Measurements from ENCODE around the gene KCNJ14.

Gene KCNJ14

GRCh38 chr19:48455908-48456562 is 661 bp downstream of the KCNJ14 start:
- no peak for ATAC-seq
- no peak for DNase-seq
- H3K4me3 Mint-ChIP-seq: no peak overlapping the region
- no peaks in the 10 kb centered on the region for H3K9me3 Mint-ChIP-seq
- no peak overlapping the region for H3K27ac Mint-ChIP-seq
- H3K4me1 Mint-ChIP-seq: peaks cover 28% of the 10 kb centered on the region
- H3K27me3 Mint-ChIP-seq: no peaks in the 10 kb centered on the region

DNA sequence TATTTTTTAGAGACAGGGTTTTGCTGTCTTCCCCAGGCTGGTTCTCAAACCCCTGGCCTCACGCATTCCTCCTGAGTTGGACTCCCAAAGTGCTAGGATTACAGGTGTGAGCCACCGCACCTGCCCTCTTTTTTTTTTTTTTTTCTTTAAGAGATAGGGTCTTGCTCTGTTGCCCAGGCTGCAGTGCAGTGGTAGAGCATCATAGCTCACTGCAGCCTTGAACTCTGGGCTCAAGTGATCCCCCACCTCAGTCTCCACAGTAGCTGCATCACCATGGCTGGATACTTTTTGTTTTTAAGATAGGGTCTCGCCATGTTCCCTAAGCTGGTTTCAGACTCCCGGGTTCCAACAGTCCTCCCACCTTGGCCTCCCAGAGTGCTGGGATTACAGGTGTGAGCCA is 1.5 kb downstream of the KCNJ14 start:
- H3K4me1 Mint-ChIP-seq: peaks cover 28% of the 10 kb centered on the region
- no peak overlapping the region for H3K4me3 Mint-ChIP-seq
- no peaks in the 10 kb centered on the region for H3K27me3 Mint-ChIP-seq
- no peaks in the 10 kb centered on the region for H3K9me3 Mint-ChIP-seq
- no peak for DNase-seq
- no peak for ATAC-seq
- peak overlapping the region; percentile 48 to 86 for H3K27ac Mint-ChIP-seq

DNA sequence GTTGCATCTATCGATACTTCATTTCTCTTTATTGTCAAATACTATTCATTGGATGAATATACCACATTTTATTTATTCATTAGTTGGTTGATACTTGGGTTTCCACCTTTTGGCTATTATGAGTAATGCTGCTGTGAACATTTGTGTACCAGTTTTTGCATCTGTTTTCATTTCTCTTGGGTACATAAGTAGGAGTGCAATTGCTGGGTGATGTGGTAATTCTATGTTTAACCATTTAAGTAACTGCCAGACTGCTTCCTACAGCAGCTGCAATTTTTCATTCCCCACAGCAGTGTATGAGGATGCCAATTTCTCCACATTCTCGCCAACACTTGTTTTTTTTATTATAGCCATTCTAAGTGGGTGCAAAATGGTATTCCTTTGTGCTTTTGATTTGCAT is 2.6 kb downstream of the KCNJ14 start:
- Mint-ChIP-seq H3K27ac (no peak overlapping the region), H3K27me3 (no peaks in the 10 kb centered on the region), H3K9me3 (no peaks in the 10 kb centered on the region), H3K4me3 (no peak overlapping the region), H3K4me1 (peaks cover 31% of the 10 kb centered on the region)
- DNase-seq (no peak), ATAC-seq (no peak)

DNA sequence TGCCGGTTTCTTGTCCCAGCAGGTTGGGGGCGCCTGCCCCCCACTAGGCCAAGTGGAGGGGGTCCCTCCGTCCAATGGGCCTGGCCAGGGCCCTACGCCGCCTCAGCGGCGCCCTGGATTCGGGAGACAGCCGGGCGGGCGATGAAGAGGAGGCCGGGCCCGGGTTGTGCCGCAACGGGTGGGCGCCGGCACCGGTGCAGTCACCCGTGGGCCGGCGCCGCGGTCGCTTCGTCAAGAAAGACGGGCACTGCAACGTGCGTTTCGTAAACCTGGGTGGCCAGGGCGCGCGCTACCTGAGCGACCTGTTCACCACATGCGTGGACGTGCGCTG is 6.2 kb downstream of the KCNJ14 start:
- DNase-seq (no peak), ATAC-seq (no peak)
- H3K4me3 Mint-ChIP-seq: no peak overlapping the region
- no peaks in the 10 kb centered on the region for H3K9me3 Mint-ChIP-seq
- H3K27ac Mint-ChIP-seq: no peak overlapping the region
- peaks cover 4% of the 10 kb centered on the region for H3K4me1 Mint-ChIP-seq
- no peaks in the 10 kb centered on the region for H3K27me3 Mint-ChIP-seq

DNA sequence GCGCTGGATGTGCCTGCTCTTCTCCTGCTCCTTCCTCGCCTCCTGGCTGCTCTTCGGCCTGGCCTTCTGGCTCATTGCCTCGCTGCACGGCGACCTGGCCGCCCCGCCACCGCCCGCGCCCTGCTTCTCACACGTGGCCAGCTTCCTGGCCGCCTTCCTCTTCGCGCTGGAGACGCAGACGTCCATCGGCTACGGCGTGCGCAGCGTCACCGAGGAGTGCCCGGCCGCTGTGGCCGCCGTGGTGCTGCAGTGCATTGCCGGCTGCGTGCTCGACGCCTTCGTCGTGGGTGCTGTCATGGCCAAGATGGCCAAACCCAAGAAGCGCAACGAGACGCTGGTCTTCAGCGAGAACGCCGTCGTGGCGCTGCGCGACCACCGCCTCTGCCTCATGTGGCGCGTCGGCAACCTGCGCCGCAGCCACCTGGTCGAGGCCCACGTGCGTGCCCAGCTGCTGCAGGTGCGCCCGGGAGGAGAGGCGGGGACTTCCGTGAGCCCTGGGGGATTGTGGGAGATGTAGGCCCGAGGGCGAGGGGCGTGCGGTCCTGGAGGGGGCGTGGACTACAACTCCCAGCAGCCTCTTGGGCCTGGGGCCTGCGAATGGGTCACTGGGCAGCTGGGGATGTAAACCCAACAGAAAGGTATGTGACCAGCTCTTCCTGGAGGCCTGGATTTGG is 6.7 kb downstream of the KCNJ14 start:
- no peaks in the 10 kb centered on the region for H3K9me3 Mint-ChIP-seq
- DNase-seq: no peak
- no peak overlapping the region for H3K4me3 Mint-ChIP-seq
- no peak overlapping the region for H3K27ac Mint-ChIP-seq
- ATAC-seq: peak; percentile 52
- peaks cover 4% of the 10 kb centered on the region for H3K4me1 Mint-ChIP-seq
- no peaks in the 10 kb centered on the region for H3K27me3 Mint-ChIP-seq

DNA sequence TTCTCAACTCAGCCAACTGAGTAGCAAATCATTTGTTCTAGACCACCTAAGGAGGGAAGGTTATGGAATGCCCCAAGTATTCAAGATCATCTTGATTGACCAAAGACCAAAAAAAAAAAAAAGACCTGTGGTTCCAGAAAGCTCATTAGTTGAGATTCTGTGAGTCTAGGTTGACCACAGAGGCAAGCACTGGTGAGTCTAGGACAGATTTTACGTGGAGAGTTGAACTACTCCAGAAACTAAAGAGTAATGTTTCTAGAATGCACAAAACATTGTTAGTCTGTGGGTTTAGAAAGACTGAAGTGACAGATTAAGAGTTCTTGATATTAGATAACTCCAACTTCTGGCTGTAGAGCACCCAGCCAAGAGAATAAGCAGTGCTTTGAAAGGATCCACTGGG is 9.8 kb downstream of the KCNJ14 start:
- ATAC-seq: no peak
- DNase-seq: no peak
- H3K4me1 Mint-ChIP-seq: peaks cover 22% of the 10 kb centered on the region
- no peaks in the 10 kb centered on the region for H3K9me3 Mint-ChIP-seq
- no peaks in the 10 kb centered on the region for H3K27me3 Mint-ChIP-seq
- H3K4me3 Mint-ChIP-seq: no peak overlapping the region
- peak overlapping the region in 1 of 2 donors; percentile 78 for H3K27ac Mint-ChIP-seq

- no peaks in the 10 kb centered on the region for H3K27me3 Mint-ChIP-seq
- DNase-seq: no peak
- ATAC-seq: no peak
- peaks cover 34% of the 10 kb centered on the region for H3K4me1 Mint-ChIP-seq
- no peak overlapping the region for H3K4me3 Mint-ChIP-seq
- no peaks in the 10 kb centered on the region for H3K9me3 Mint-ChIP-seq
- peak overlapping the region in 1 of 2 donors; percentile 66 for H3K27ac Mint-ChIP-seq
These were observed 11.4 kb downstream of the KCNJ14 start for GRCh38 chr19:48466561-48467325.

GRCh38 chr19:48468772-48469288 is 13.5 kb downstream of the KCNJ14 start:
- Mint-ChIP-seq H3K27me3 (no peaks in the 10 kb centered on the region), H3K27ac (peak overlapping the region; percentile 96 to 97), H3K9me3 (no peaks in the 10 kb centered on the region), H3K4me3 (peak overlapping the region; percentile 88 to 95), H3K4me1 (peaks cover 42% of the 10 kb centered on the region)
- ATAC-seq (peak; percentile 95), DNase-seq (peak; percentile 99 to 100)

DNA sequence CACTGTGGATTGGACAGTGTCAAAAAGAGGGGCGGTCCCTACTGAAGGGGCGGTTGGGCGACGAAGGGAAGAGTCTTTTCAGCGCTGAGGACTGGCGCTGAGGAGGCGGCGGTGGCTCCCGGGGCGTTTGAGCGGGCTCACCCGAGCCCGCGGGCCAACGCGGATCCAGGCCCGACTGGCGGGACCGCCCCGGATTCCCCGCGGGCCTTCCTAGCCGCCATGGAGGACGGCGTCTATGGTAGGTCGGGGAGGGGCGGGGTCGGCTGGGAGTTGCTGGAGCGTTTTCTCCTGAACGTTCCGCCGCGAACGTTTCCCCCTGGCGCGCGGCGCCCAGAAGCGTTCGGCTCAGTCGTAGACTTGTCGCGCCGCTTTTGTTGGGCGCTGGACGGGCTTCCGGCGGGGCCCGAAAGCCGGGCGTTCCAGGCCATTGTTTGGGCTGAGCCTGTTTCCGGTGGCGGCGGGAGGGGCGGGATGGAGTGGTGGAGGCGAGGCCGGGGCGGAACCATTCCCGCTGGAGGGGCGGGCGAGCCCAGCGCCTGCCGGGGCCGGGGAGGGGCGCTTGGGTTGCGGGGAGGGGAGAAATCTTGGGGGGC is 14.0 kb downstream of the KCNJ14 start, which contains the start of gene CYTH2:
CYTH2 (plus strand) TSS at position 81 of the 593 bp plus-strand sequence; CDS start at position 220, 139 bp downstream.
- peak within 1 kb of the TSS; percentile 96 to 97 for H3K27ac Mint-ChIP-seq
- peaks cover 45% of the 10 kb centered on the region for H3K4me1 Mint-ChIP-seq

GRCh38 chr19:48469934-48470680 is 14.7 kb downstream of the KCNJ14 start:
- H3K9me3 Mint-ChIP-seq: no peaks in the 10 kb centered on the region
- H3K27me3 Mint-ChIP-seq: no peaks in the 10 kb centered on the region
- H3K4me3 Mint-ChIP-seq: peak overlapping the region; percentile 88 to 91
- ATAC-seq (no peak), DNase-seq (no peak)
- peaks cover 49% of the 10 kb centered on the region for H3K4me1 Mint-ChIP-seq
- peak overlapping the region; percentile 74 to 97 for H3K27ac Mint-ChIP-seq

More for the DNA sequence above, 14.0 kb downstream of the KCNJ14 start, which contains the start of gene CYTH2:
- H3K27me3 Mint-ChIP-seq: no peaks in the 10 kb centered on the region
- peak within 1 kb of the TSS; percentile 88 to 95 for H3K4me3 Mint-ChIP-seq
- ATAC-seq: peak; percentile 48
- H3K9me3 Mint-ChIP-seq: no peaks in the 10 kb centered on the region
- peak in 1 of 2 donors; percentile 74 for DNase-seq

- H3K4me1 Mint-ChIP-seq: peaks cover 56% of the 10 kb centered on the region
- DNase-seq (no peak), ATAC-seq (no peak)
- no peaks in the 10 kb centered on the region for H3K9me3 Mint-ChIP-seq
- H3K4me3 Mint-ChIP-seq: peak overlapping the region; percentile 88 to 91
- no peak overlapping the region for H3K27ac Mint-ChIP-seq
- no peaks in the 10 kb centered on the region for H3K27me3 Mint-ChIP-seq
These were observed 15.5 kb downstream of the KCNJ14 start for GRCh38 chr19:48470856-48471255.

DNA sequence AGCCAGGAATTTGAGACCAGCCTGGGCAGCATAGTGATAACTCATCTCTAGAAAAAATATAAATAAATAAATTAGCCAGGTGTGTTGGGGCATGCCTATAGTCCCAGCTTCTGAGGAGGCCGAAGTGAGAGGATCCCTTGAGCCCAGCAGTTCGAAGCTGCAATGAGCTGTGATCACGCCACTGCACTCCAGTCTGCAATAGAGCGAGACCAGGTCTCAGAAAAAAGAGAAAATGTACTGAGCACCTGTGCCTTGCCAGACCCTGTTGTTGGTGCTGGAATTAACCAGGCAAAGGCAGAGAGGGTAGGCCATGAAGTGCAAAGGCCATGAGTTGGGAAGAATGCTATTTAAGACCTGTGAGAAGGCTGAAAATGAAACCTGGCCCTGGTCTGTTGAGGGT is 16.5 kb downstream of the KCNJ14 start:
- Mint-ChIP-seq H3K4me1 (peaks cover 59% of the 10 kb centered on the region), H3K27ac (peak overlapping the region in 1 of 2 donors; percentile 3), H3K27me3 (no peaks in the 10 kb centered on the region), H3K9me3 (no peaks in the 10 kb centered on the region), H3K4me3 (no peak overlapping the region)
- no peak for DNase-seq
- ATAC-seq: no peak

DNA sequence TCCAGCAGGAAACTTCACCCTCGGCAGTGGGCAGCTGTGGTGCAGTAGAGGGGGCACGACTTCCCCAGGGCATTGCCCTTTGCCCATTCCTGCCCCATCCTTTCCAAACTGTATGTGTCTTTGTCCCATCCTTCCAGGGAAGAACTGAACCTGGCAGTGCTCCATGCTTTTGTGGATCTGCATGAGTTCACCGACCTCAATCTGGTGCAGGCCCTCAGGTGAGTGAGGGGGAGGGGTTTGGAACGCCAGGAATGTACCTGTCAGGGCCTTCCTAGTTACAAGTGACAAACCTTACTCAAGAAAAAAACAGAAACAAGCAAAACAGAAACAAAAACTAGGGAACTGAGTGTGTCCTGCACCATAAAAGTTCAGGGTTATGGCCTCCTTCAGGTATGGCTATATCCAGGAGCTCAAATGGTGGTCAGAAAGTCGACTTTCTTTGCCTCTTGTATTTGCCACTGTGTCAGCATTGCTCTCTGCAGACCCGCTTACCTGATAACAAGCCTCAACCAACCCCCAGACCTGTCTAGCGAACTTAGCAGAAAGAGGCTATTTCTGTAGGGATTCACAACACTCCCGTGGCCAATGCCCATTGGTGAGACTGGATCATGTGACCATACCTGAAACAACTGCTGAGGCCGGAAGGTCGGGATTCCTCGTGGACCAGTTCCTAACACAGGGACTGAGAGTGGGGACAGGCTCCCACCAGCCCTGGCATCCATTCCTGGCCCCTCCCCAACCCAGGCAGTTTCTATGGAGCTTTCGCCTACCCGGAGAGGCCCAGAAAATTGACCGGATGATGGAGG is 18.0 kb downstream of the KCNJ14 start:
- H3K9me3 Mint-ChIP-seq: no peaks in the 10 kb centered on the region
- no peak overlapping the region for H3K27ac Mint-ChIP-seq
- no peaks in the 10 kb centered on the region for H3K27me3 Mint-ChIP-seq
- no peak overlapping the region for H3K4me3 Mint-ChIP-seq
- peaks cover 50% of the 10 kb centered on the region for H3K4me1 Mint-ChIP-seq
- no peak for DNase-seq
- ATAC-seq: no peak

- Mint-ChIP-seq H3K4me1 (peaks cover 45% of the 10 kb centered on the region), H3K27me3 (no peaks in the 10 kb centered on the region), H3K4me3 (no peak overlapping the region), H3K9me3 (no peaks in the 10 kb centered on the region), H3K27ac (no peak overlapping the region)
- DNase-seq: no peak
- no peak for ATAC-seq
These were observed 18.8 kb downstream of the KCNJ14 start for GRCh38 chr19:48474084-48474592.
